SK-N-MC (cell line): ENCODE measurements around the gene HLF.

Source experiments
- DNase-seq: peaks from one replicate; pipeline ENCODE4 v3.0.0-alpha.2; 2011; ENCODE audit warnings: low read depth, low spot score
- H3K27ac ChIP-seq: fragments of 200-600 bp; sonication (generic); 2 replicates; pipeline ENCODE4 v1.5.1; 2016; ENCODE audit warnings: mixed run types
- H3K36me3 ChIP-seq: fragments of 200-600 bp; sonication (generic); 2 replicates; pipeline ENCODE4 v1.6.1; 2017; ENCODE audit warnings: antibody characterized with exemption, low read length, mixed read lengths; ENCODE audit not compliant: insufficient read depth
- H3K4me3 ChIP-seq: fragments of 200-600 bp; sonication (generic); 2 replicates; pipeline ENCODE4 v1.5.1; 2016
- H3K9ac ChIP-seq: fragments of 200-600 bp; sonication (generic); 2 replicates; pipeline ENCODE4 v1.8.0; 2017; ENCODE audit warnings: mixed run types, mixed read lengths; ENCODE audit not compliant: insufficient read length
- H3K9me3 ChIP-seq: fragments of 200-600 bp; sonication (generic); 2 replicates; pipeline ENCODE4 v1.6.1; 2017; ENCODE audit warnings: low read depth, mild to moderate bottlenecking, antibody characterized with exemption, low read length, moderate library complexity, mixed read lengths
- EZH2 ChIP-seq: fragments of 200-600 bp; sonication (generic); IDR thresholded peaks from one replicate; pipeline ENCODE4 v1.6.1; 2017; ENCODE audit warnings: antibody characterized with exemption
- FOXP2 ChIP-seq: optimal IDR thresholded peaks from 2 replicates; pipeline ENCODE3; 2011; ENCODE audit warnings: mild to moderate bottlenecking, moderate library complexity; ENCODE audit not compliant: insufficient read depth; ENCODE audit errors: extremely low read length, control extremely low read depth
- POLR2AphosphoS5 ChIP-seq: IDR thresholded peaks from 2 replicates; pipeline ENCODE4 v1.6.1; 2012; ENCODE audit warnings: mild to moderate bottlenecking, low read depth, low read length, borderline replicate concordance

Gene HLF

GRCh38 chr17:55341432-55341831, 76.7 kb downstream of the HLF start:
- H3K27ac ChIP-seq, result no peak overlapping the region
- no peak overlapping the region for H3K9ac ChIP-seq
- no peaks in the 10 kb centered on the region for H3K9me3 ChIP-seq
- no peak for DNase-seq
- no peak overlapping the region for H3K4me3 ChIP-seq
- no peaks in the 10 kb centered on the region for H3K36me3 ChIP-seq
- TF ChIP-seq POLR2AphosphoS5, result no peak
- TF ChIP-seq FOXP2, result no peak
- no peak for TF ChIP-seq EZH2

DNA sequence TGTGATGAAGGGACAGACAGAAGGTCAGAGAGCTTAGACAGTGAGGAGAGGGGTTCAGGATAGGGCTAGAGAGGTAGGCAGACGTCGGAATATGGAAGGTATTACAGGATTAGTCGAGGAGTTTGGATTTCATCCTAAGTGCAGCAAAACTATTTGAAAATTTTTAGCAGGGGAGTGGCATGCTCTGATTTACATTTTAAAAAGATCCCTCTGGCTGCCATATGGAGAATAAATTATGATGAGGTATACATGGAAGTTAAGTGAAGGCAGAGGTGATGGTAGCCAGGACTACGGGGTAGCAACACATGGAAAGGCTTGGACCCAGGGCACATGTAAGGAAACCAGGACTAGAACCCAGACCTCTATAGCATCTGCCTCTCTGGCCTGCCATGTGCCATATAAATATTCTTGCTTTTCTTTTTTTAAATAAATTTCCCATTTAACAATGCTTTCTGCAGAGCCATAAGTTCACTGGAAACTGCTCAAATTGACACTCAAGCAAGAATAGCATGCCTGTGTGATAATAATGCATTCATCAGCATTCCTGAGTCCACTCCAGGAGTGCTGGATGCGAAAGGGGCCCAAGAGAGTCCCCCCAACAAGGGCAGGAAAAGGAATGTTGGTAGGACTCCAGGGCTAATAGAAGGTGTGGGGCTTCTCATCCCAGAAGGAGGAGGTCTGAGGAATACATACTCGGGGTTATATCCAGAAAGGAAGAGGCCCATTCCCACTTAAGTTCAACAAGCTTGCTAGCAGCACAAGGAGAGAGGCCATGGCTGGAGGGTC, 78.2 kb downstream of the HLF start:
- TF ChIP-seq EZH2 (no peak), POLR2AphosphoS5 (no peak)
- Histone ChIP-seq H3K4me3 (no peak overlapping the region), H3K9me3 (no peaks in the 10 kb centered on the region), H3K36me3 (no peaks in the 10 kb centered on the region), H3K27ac (no peak overlapping the region), H3K9ac (no peak overlapping the region)
- DNase-seq, result no peak

- H3K4me3 ChIP-seq, result no peak overlapping the region
- H3K27ac ChIP-seq, result no peak overlapping the region
- no peaks in the 10 kb centered on the region for H3K36me3 ChIP-seq
- H3K9ac ChIP-seq, result no peak overlapping the region
- DNase-seq, result no peak
- no peak for TF ChIP-seq FOXP2
- TF ChIP-seq POLR2AphosphoS5, result no peak
- TF ChIP-seq EZH2, result no peak
- H3K9me3 ChIP-seq, result no peaks in the 10 kb centered on the region
Observed at GRCh38 chr17:55343900-55344513, 79.2 kb downstream of the HLF start.

DNA sequence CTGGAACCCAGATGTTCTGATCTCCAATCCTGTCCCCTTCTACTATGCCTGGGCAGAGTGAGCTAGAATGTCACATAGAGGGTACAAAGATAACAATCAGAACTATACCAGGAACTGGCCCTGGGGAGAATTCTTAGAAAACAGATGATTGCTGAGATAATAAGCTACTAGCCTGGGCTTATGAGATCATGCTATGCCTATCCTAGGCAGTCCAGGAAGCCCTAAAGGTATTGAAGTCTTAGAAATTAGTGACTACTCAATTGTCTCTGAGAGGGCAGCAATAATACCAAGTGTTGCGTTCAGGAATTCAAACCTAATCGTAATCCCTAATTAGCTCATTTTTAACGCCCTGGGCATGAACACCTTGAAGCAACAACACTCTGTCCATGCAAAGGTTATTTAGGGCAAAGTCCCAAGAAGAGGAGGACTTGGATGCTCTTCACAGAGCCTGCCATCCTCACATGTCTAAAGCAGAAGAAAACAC, 79.8 kb downstream of the HLF start:
- Histone ChIP-seq H3K27ac (no peak overlapping the region), H3K36me3 (no peaks in the 10 kb centered on the region), H3K9me3 (no peaks in the 10 kb centered on the region), H3K9ac (no peak overlapping the region), H3K4me3 (no peak overlapping the region)
- no peak for DNase-seq
- TF ChIP-seq FOXP2 (no peak), POLR2AphosphoS5 (no peak), EZH2 (no peak)

DNA sequence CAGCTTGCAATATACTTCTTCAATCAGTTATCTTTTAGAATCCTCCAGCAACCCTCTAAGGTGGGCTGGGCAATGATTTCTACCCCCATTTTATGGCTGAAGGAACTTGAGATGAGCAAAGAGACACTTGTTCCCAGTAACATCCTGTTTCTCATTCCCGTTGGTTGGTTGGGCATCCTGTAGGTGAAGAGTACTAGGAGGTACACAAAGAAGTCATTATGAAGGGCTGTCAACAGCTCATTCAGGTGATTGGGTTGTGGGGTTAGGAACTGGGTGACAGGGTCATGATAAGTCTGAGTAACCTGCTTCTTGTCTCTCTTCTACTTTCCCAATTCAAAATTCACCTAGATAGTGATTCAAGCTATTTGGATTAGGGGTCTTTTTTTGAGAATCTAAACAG, 80.4 kb downstream of the HLF start:
- Histone ChIP-seq H3K4me3 (no peak overlapping the region), H3K36me3 (no peaks in the 10 kb centered on the region), H3K9me3 (no peaks in the 10 kb centered on the region), H3K27ac (no peak overlapping the region), H3K9ac (no peak overlapping the region)
- DNase-seq, result no peak
- TF ChIP-seq EZH2, result no peak
- TF ChIP-seq FOXP2, result no peak
- no peak for TF ChIP-seq POLR2AphosphoS5

DNA sequence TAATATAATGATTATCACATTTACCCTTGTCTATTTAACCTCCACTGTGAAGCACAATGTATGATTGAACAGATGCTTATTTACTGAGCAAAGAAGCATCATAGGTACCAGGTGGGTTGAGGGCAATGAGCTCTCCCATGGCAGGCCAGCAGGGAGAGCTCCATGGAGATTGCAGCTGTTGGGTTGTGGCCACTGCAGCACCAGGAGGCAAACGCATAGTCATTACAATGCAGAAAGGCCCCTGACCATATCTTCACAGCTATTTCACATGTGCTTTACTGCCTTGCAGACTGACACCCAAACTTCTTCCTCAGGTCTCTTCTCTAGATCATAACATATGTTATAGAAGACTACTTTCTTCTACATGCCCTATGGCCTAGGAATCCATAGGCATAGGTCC, 81.9 kb downstream of the HLF start:
- Histone ChIP-seq H3K27ac (no peak overlapping the region), H3K36me3 (no peaks in the 10 kb centered on the region), H3K9me3 (no peaks in the 10 kb centered on the region), H3K9ac (no peak overlapping the region), H3K4me3 (no peak overlapping the region)
- no peak for TF ChIP-seq POLR2AphosphoS5
- no peak for TF ChIP-seq FOXP2
- TF ChIP-seq EZH2, result no peak
- no peak for DNase-seq

GRCh38 chr17:55347341-55347740, 82.6 kb downstream of the HLF start:
- Histone ChIP-seq H3K36me3 (no peaks in the 10 kb centered on the region), H3K27ac (no peak overlapping the region), H3K9ac (no peak overlapping the region), H3K4me3 (no peak overlapping the region), H3K9me3 (0 out of 2 replicates have a peak, but pooled peaks cover 1% of the 10 kb centered on the region)
- TF ChIP-seq EZH2 (no peak), POLR2AphosphoS5 (no peak), FOXP2 (no peak)
- no peak for DNase-seq

- Histone ChIP-seq H3K27ac (peak overlapping the region; percentile 47; the same call in 1 of the 2 replicates), H3K9ac (peak overlapping the region; percentile 39), H3K9me3 (0 out of 2 replicates have a peak, but pooled peaks cover 3% of the 10 kb centered on the region), H3K36me3 (no peaks in the 10 kb centered on the region), H3K4me3 (peak overlapping the region; percentile 52)
- no peak for TF ChIP-seq POLR2AphosphoS5
- no peak for TF ChIP-seq FOXP2
- TF ChIP-seq EZH2, result no peak
- peak; percentile 52 for DNase-seq
Observed at GRCh38 chr17:55348749-55349354, 84.1 kb downstream of the HLF start.

- no peak for TF ChIP-seq FOXP2
- TF ChIP-seq EZH2, result no peak
- TF ChIP-seq POLR2AphosphoS5, result no peak
Observed at GRCh38 chr17:55350825-55351205, 86.1 kb downstream of the HLF start.

More at GRCh38 chr17:55350825-55351205, 86.1 kb downstream of the HLF start:
- H3K27ac ChIP-seq, result no peak overlapping the region
- no peak overlapping the region for H3K9ac ChIP-seq
- H3K36me3 ChIP-seq, result no peaks in the 10 kb centered on the region
- H3K9me3 ChIP-seq, result 0 out of 2 replicates have a peak, but pooled peaks cover 3% of the 10 kb centered on the region
- H3K4me3 ChIP-seq, result no peak overlapping the region
- no peak for DNase-seq
